Left cardiac atrium (tissue), 4 donors: ENCODE data around the gene SPRY2. TPM values are rescaled to one million over a fixed set of nuclear protein-coding genes. Genes with fewer than 3 reads are reported as not detected.
A peak's percentile ranks its signal among the peaks of the same experiment; 100 is the strongest.

ENCODE experiments used
- ATAC-seq, 2 donors: fragments of 200-7000 bp; cut with Tn5 transposase; one replicate each; pipeline ENCODE4 v1.9.1; 2020; ENCODE audit warnings: mild to moderate bottlenecking in 2 of 2, moderate library complexity in 2 of 2
- DNase-seq: peaks from one replicate; pipeline ENCODE4 v3.0.0-alpha.2; 2020
- intact Hi-C, 2 donors: fragments of 100-400 bp; cut with DNase I; formaldehyde crosslinking; loops; one replicate each; pipeline versions ENCODE4 v1.14.1 to v1.15.1; 2022 to 2023
- total RNA-seq, 2 donors: library from RNA; stranded (reverse); fragmentation: NEBNext Ultra II Directional; extraction: Animal tissue kit (Norgen Biotek cat#: 25700); gene quantifications; one replicate each; pipeline ENCODE4 v1.2.1, GENCODE V29; 2021
- donor health status: DM: no; HTN: yes; CAD: no.
- donor health status: DM: no; HTN: yes; CAD: no; lungs with severe emphysema.
- donor health status: DM: yes; HTN: yes; CAD: no.
- donor health status: Dilated cardiomyopathy.

The SPRY2 gene
- total RNA-seq, 2 donors from 2014 or later = 41.4 to 42.7 TPM

DNA sequence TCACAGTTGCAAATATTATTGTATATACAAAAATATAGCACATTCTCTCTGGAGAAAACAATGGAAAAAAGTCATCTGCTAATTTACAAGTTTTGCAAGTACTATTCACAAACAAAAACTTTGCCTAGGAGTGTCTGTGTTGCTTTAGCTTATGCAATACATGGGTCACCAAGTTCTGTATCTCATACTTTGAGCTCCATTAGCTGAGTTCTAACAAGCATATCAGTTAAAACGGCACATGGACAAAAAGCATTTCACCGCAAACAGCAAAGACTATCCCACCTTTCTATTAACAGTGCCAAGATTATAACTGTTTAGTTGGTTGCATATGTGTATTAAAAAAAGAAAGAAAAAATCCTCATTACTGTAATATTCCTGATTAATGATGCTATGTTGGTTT lies 4.6 kb downstream of the SPRY2 start:
- intact Hi-C loops = loop anchor here (10.0 kb wide), 4 partner anchors 202 to 562 kb away; no protein-coding TSS in a partner anchor

DNA sequence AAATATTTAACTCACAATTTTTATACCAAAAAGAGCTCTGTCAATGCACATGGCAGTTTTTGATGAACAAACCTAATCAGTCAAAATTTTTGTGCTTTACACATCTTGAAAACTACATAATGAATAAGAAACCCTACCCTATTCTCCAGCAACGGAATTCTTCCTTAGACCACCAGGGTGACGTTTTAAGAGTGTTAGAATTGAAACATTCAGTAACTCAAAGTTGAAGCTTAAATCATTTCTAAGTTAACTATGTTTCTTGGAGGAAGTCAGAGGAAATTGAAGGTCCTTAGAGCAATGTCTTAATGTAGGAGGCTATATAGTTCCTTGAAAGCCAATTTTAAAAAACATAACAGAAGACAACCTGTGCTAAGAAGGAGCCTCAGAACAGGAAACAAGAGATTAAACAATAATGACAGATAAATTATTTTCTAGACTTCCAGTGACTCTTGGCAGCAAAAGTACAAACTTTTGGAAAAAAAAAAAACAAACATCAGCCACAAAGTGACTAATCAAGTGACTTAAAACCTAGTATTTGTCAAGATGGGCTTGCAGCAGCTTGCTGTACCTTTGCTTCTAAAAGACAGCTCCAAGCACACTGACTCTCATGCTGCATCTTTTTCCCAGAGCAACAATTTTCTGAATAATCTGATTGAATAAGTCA lies 6.2 kb downstream of the SPRY2 start:
- no peak for ATAC-seq
- intact Hi-C loops = loop anchor here (10.0 kb wide), 4 partner anchors 200 to 560 kb away; no protein-coding TSS in a partner anchor
- no peak for DNase-seq

More for the DNA sequence above, 4.6 kb downstream of the SPRY2 start:
- no peak for ATAC-seq
- DNase-seq = no peak

DNA sequence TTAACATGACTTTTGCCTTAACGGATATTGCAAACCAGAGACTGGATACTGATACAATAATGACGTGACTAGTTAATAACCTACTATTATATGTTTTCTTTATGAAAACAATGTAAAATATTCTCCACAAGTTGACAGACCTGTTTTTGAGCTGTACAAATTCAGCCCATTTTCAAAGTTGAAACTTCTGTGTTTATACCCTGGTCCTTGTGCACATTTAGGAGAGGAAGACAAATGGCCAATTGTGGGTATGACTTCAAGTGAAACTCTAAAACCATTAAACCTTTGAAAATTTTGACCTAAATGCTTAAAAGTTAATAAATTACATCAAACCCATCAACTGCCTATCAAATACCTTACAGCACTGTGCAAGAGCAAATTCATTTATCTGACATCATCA lies 8.9 kb downstream of the SPRY2 start:
- no peak for ATAC-seq
- intact Hi-C loops = loop anchor here (10.0 kb wide), 4 partner anchors 197 to 557 kb away; no protein-coding TSS in a partner anchor
- DNase-seq = no peak

DNA sequence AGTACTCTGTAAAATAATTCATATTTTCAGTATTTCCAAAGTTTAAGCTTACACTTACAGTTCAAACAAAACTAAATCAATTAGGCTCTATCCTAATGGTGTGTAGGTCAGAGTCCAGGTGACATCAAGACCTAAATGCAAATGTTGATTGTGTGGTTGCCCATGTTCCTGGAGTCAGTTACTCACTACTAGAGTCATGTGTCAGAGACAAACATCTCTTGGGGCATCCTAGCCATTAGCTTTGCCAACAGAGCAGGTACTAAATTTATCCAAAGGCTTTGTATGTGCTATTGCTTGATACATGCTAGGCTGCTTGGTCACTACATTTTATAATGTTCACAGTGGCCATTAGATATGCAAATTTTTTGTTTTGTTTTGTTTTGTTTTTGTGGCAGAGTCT lies 11.7 kb downstream of the SPRY2 start:
- DNase-seq (no peak), ATAC-seq (peak in 1 of 2 donors; percentile 29)
- intact Hi-C loops = no loop called here

DNA sequence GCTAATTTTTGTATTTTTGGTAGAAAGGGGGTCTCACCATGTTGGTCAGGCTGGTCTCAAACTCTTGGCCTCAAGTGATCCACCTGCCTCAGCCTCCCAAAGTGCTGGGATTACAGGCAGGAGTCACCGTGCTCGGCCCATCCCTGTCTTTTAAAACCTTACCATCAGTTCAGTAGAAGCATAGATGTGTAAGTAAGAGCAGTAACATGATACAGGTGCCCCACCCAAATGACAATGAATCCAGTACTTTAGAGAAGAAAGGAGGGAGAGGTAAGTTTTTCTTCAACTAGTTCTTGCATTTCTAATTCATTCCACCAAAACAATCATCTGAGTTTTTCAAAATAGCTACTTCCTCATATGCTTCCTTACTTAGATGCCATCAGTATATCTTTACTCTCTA lies 21.9 kb downstream of the SPRY2 start:
- ATAC-seq = no peak
- intact Hi-C loops = no loop called here
- no peak for DNase-seq

DNA sequence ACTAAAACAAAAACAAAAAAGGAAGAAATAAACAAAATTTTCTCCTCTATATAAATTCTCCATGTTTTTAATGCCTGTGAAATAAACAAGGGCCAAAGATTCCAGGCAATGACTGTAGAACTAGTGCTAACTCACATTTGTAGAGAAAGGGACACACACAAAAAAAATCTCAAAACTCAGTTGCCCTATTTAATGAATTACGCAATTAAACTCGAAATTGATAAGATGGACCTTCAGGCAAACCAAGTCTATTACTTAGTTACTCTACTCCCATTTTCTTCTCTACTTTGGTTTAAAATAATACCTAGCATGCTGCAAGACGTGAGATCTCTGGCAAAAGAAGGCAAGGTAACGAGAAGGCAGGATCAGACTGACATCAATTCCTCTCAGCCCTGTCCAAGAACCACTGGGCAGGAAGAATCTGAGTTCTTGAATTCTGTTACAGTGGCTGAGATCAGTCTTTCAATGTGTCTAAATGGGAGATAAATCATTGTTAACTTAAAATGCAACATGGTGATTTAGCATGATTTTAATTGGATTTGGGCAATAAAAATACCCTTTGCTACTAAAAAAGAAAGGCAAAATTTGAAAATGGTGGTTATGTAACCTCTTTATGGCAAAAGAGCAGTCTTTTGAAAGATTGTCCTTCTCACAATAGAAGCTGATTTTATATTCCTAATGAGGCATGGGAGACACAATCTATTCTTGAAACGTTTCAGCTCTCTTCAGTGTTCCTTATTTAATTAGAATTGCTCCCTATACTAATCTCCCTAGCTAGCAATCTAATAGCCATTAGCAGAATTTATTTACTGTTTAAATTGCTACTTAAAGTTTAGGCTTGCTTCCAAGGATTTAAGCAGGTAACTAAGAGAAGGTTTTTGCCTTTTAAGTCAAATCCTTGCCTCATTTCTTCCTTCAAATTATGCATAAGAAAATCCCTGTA lies 25.9 kb downstream of the SPRY2 start:
- ATAC-seq (no peak), DNase-seq (no peak)
- intact Hi-C loops = no loop called here

DNA sequence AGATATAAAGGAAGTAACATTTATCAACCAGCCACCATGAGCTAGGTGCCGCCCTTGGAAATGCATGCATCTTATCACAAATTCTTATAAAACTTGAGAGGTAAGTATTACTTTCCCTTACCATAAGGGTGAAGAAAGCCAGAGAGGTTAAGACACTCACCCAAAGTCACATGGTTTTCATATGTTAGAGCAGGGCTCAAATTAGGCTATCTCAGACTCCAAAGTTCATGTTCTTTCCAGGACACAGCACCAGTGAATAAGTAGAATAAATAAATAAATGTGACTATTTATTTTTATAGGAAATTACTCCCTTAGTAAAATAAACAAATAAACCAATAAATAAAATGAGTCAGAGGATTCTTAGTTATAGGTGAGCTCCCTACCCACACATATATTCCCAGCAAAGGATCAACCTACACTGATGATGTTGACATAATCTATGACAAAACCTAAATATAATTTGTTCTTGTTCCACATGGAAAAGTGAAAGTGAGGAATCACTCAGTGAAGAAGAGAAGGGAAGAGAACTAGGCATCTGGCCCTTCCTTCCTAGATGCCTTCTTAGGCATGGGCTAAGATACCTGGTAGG lies 27.2 kb downstream of the SPRY2 start:
- ATAC-seq = no peak
- DNase-seq = no peak
- intact Hi-C loops = no loop called here

DNA sequence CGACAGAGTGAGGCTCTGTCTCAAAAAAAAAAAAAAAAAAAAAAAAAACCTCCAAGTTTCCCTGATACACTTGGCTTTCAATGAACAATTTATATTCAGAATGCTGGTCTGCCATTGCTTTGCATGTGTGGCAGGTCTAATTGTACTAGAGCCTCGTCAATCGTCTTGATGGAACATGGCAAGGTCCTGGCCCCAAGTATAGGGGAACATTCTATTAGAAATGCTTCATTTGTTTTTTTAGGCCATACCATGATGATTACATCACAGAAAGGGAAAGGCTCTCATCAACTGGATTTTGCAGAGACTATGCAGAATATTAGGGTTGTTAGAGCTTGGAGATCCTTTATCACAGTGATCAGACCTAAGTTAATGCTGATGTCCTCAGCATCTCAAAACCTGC lies 28.0 kb downstream of the SPRY2 start:
- ATAC-seq = no peak
- intact Hi-C loops = no loop called here
- DNase-seq = no peak

DNA sequence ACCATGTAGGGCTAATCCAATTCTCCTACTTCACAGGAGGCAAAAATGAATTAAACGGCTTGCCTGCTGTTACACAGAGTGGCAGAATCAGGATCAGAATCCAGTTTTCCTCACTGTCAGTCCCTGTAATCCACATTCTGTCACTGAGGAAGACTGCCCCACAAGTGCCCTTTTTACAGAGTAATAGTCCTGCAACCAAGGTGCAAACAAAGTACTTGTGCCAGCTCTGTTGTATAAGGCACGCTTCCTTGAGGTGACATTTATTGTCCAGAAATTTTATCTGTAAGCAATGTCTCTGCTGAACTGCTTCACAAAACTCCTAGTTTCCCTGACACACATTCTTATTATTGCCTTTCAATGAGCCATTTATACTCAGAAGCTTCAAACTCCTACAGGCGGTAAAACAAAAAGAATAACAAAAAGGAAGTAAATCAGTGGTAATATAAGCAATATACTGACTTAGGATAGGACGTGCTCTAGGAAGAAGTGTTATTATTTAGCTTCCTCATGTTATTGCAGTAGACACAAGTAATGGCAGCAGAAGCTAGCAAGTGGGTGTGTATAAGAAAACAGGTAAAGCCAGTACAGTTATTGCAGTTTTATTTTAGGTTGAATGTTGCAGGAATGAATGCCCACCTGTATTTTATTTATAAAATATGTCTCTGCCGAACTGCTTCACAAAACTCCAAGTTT lies 28.8 kb downstream of the SPRY2 start:
- DNase-seq (no peak), ATAC-seq (no peak)
- intact Hi-C loops = no loop called here

DNA sequence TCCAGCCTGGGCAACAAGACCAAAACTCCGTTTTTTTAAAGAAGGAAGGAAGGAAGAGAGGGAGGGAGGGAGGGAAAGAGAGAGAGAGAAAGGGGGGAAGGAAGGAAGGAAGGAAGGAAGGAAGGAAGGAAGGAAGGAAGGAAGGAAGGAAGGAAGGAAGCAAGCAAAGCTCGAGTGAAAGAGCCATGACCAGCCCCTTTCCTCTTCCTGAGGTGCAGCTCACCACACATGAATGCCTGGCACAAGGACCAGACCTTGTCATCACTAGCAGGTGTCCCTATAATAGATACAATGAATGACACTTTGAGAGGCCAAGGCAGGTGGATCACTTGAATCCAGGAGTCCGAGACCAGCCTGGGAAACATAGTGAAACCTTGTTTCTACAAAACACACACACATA lies 31.0 kb downstream of the SPRY2 start:
- intact Hi-C loops = no loop called here
- DNase-seq = no peak
- ATAC-seq = peak; percentile 43 to 56

DNA sequence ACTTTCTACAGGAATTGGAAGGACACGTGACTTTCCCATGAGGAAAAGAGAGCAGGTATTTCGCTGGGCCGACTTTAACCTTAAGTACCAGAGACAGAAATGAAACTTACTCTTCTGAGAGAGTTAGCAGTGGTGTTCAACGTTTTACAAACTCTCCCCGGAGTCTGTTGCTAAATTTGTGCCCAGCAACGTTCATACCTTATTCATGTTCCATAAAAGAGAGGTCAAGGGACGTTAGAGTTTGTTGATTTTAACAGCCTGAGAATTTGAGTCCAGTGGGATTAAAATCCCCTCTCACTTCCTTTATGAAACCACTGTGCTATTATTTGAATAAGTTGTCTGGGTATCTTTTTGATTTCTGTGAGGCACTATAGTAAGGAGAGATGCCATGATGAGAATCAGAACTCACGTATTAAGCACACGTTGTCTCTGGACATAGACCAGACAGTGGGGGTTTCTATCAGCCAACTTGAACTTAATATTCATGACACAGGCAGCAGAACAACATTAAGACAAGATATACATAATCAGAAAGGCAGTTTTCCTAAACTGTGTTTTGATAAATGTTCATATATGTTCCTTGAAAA lies 33.4 kb downstream of the SPRY2 start:
- intact Hi-C loops = no loop called here
- ATAC-seq (no peak), DNase-seq (no peak)

DNA sequence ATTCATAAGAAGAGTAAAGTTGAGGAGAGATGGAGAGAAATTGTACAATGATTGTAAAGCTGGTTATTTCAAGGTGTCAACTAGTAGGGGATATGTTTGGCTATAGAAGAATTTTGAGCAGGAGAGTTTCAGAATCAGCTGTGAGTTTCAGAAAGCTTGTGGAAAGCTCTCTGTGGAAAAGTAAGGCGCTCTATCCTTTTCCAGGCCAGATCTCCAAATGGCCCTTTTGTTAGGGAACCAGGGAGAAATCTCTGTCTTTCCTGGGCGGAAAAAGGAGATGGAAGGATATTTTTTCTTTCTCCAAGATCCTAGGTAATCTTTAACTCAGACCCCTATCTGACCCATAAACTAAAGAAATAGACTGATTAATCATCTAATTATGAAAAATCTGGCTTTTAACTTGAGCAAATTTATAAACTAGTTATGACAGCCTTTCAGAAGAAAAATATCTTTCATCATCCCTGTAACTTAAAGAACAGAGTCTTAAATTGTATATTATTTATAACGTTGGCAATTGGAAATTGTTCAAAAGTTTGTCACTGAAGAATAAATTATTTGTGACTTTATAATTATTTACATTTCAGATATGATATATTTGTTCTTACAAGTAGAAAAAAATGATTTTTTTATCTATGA lies 34.5 kb downstream of the SPRY2 start:
- ATAC-seq (no peak), DNase-seq (no peak)
- intact Hi-C loops = no loop called here

DNA sequence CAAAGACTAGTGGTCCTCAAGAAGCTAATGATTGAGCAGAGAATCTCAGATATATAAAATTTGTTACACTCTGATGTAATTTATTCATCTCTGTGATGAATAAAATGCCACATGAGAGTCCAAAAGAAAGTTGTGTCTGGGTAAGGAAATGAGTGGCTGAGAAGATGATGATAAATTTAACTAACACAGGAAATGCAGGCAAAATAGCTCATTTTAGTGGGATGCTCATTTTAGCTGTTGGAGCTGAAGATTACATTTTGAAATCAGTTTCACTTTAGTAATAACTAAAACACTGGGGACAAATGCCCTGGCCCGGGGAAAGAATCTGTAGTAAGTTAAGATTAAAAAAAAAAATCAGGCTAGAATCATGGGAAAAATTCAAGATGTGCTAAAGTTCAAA lies 35.2 kb downstream of the SPRY2 start:
- intact Hi-C loops = no loop called here
- ATAC-seq = peak in 1 of 2 donors; percentile 52
- no peak for DNase-seq

DNA sequence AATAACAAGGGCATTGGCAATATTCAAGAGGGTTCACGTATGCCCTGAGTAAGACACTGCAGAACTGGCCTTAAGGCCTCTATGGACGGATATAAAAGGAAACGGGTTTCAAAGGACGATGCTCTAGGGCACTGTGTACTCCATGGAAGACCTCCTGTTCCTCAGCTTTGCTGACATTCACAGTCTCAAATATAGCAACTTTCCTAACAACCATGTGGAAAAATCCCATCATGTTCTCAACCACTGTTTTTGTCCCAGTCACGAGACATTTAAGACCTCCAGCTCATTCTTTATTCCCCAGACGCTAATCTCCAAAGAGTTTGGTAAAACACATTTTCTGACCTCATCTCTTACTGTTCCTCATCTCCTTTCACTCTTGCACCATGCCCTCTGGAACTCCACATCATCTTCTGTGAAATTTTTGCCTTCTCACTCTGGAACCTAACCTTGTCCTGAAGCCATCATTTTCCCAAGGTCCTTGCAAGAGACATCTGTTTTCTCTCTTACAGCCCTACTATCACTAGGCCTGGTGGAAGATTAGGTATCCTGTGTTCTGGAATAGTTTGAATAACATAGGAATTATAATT lies 37.6 kb downstream of the SPRY2 start:
- intact Hi-C loops = no loop called here
- ATAC-seq (peak in 1 of 2 donors; percentile 50), DNase-seq (no peak)

DNA sequence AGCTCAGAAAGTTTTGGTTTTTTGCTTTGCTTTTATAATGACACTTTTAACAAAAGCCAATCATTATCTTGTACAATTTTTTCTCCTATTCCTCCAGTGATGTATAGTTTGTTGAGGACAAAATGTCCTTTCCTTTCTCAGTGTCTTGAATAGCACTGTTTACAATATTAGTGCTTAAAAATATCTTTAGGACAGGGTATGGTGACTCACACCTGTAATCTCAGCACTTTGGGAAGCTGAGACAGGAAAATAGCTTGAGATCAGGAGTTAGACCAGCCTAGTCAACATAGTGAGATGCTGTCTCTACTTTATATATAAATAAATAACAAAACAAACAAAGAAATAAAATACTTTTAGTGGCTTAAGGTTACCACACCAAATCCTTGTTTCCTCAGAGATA lies 41.9 kb downstream of the SPRY2 start:
- no peak for ATAC-seq
- intact Hi-C loops = no loop called here

DNA sequence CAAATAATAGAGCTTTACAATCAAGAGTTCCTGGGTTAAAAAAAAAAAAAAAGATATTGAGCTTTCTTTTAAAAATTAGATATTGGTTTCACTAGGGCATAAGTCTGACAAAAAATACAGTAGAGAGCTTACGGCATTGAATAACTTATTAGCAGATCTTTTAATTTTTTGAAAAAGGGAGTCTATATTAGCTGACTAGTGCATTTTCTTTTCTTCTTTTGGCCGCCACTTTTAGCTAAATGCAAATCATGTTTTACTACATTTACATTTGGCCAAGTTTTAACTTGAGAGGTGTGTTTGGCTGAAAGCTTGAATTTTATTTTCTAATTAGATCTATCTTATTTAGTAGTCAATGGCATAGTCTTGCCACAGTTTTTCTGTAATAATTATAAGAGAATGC lies 43.4 kb downstream of the SPRY2 start:
- ATAC-seq = no peak
- intact Hi-C loops = no loop called here
- no peak for DNase-seq

More for the DNA sequence above, 41.9 kb downstream of the SPRY2 start:
- DNase-seq = no peak

DNA sequence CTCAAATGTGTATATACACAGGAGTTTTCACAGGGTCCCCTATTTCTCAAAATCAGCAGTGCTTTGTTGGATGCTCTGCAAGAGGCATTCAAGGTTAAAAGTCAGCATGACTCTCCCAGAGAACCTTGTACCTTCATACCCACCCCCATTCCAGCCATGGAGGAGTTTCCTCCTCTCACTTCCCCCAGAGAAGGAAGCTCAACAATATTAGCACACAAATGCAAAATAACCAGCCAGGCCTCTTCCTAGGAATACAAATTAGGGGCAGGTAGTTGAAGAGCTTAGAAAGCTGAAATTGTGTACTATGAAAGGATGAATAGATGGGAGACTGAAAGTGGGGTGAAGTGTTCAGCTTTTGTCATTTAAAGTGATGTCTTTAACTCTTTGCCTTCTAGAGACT lies 43.8 kb downstream of the SPRY2 start:
- DNase-seq (no peak), ATAC-seq (no peak)
- intact Hi-C loops = no loop called here

DNA sequence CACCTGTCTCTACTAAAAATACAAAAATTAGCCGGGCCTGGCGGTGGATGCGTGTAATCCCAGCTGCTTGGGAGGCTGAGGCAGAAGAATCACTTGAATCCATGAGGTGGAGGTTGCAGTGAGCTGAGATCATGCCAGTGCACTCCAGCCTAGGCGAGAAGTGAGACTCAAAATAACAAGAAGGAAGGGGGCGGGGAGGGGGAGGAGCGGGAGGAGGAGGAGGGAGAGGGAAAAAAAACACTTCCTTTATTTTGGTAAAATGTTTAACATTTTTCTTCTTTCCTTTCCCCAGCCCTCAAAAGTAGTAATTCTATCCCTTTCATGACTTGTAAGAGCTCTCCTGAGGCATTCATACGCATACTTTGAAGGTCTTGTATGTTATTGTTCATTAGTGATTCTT lies 44.3 kb downstream of the SPRY2 start:
- DNase-seq = no peak

More for the DNA sequence above, 44.3 kb downstream of the SPRY2 start:
- ATAC-seq = no peak
- intact Hi-C loops = no loop called here
